Activated CD4-positive, alpha-beta T cell treated with anti-CD3 and anti-CD28 coated beads, Interleukin-2, amount 50 U/mL, for 16 hours (primary cell): Measurements from ENCODE around the gene ABCA3.
"Not testable (repeated sequence)": the region's sequence is repeated elsewhere in the genome, so short reads cannot be mapped to it uniquely, and the experiment has no call there.

Source experiments
- DNase-seq: peaks from one replicate; pipeline ENCODE4 v3.0.0-alpha.2; 2020

The ABCA3 gene

GRCh38 chr16:2251296-2252111 lies 89.0 kb downstream of the ABCA3 start, which contains the start of gene ECI1:
TSS of gene ECI1 (minus strand) at chr16:2251587. CDS start at chr16:2251566, 21 bp downstream.
- peak; percentile 93 for DNase-seq

- peak; percentile 44 for DNase-seq
Observed at GRCh38 chr16:2250652-2251295, 89.8 kb downstream of the ABCA3 start.

- DNase-seq = no peak
Observed at GRCh38 chr16:2246301-2246885, 94.1 kb downstream of the ABCA3 start.

- no peak for DNase-seq
Observed at GRCh38 chr16:2244926-2245795, 95.4 kb downstream of the ABCA3 start.

GRCh38 chr16:2244301-2244700 lies 96.2 kb downstream of the ABCA3 start:
- no peak for DNase-seq

GRCh38 chr16:2243781-2244180 lies 96.7 kb downstream of the ABCA3 start:
- DNase-seq = no peak

- no peak for DNase-seq
Observed at GRCh38 chr16:2243031-2243528, 97.4 kb downstream of the ABCA3 start.

- DNase-seq = no peak
Observed at GRCh38 chr16:2242598-2242997, 97.9 kb downstream of the ABCA3 start.

GRCh38 chr16:2240331-2240730 lies 100.2 kb downstream of the ABCA3 start:
- DNase-seq = not testable (repeated sequence)

GRCh38 chr16:2238838-2239675 lies 101.5 kb downstream of the ABCA3 start:
- no peak for DNase-seq

- no peak for DNase-seq
Observed at GRCh38 chr16:2238150-2238837, 102.2 kb downstream of the ABCA3 start.

GRCh38 chr16:2237493-2238149 lies 102.9 kb downstream of the ABCA3 start:
- DNase-seq = no peak

- no peak for DNase-seq
Observed at GRCh38 chr16:2237102-2237482, 103.4 kb downstream of the ABCA3 start.

- no peak for DNase-seq
Observed at GRCh38 chr16:2236337-2237101, 104.0 kb downstream of the ABCA3 start, which contains the start of gene DNASE1L2. TSS of gene DNASE1L2 (plus strand) at chr16:2236444. CDS start at chr16:2236817, 373 bp downstream.

- DNase-seq = no peak
Observed at GRCh38 chr16:2235695-2236336, 104.7 kb downstream of the ABCA3 start.

- no peak for DNase-seq
Observed at GRCh38 chr16:2235234-2235651, 105.3 kb downstream of the ABCA3 start.

- DNase-seq = no peak
Observed at GRCh38 chr16:2234813-2235170, 105.7 kb downstream of the ABCA3 start.

GRCh38 chr16:2233872-2234812 lies 106.4 kb downstream of the ABCA3 start:
- DNase-seq = no peak
